ENCODE data around the gene RTN4. TPM values are rescaled to one million over a fixed set of nuclear protein-coding genes. Genes with fewer than 3 reads are reported as not detected.
"Not testable (repeated sequence)": the region's sequence is repeated elsewhere in the genome, so short reads cannot be mapped to it uniquely, and the experiment has no call there.

RTN4 gene
- total RNA-seq, 4 donors from 2014 or later = 234 to 395 (median 319) TPM

DNA sequence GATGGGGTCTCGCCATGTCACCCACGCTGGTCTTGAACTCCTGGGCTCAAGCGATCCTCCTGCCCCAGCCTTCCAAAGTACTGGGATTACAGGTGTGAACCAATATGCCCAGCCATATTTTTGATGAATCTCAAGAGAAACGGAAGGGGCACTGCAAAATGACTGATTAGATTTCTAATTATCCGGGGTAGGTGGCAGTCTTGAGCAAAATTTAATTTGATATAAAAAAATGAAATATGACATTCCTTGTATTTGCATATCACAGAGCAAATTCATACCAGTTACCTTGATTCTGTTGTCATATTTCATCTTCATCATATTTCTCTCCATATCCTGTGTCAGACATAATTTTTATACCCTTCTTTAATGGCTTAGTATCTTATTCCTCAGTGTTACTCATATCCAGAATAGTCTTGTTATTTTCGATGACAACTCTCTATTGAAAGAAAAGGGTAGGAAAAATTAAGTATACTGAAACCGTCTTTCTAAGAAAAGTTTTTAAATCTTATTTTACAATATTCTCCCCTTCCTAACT lies 30.0 kb upstream of the RTN4 start:
- 94% methylated on average over 7 of the region's 7 CpGs for WGBS
- TF ChIP-seq EP300 (IDR thresholded peaks at IDR 0.05) (no peak), POLR2AphosphoS5 (IDR thresholded peaks at IDR 0.05) (no peak), CTCF (IDR thresholded peaks at IDR 0.05) (no peak), POLR2A (IDR thresholded peaks at IDR 0.05) (no peak)
- H3K36me3 ChIP-seq = no peaks in the 10 kb centered on the region
- H3K9me3 ChIP-seq = no peaks in the 10 kb centered on the region
- no peaks in the 10 kb centered on the region for H3K27me3 ChIP-seq
- no peak for DNase-seq (ENCODE audit: low spot score in 2 of 2)
- no peaks in the 10 kb centered on the region for H3K4me1 ChIP-seq
- H3K4me3 ChIP-seq = no peak overlapping the region
- H3K27ac ChIP-seq = no peak overlapping the region

DNA sequence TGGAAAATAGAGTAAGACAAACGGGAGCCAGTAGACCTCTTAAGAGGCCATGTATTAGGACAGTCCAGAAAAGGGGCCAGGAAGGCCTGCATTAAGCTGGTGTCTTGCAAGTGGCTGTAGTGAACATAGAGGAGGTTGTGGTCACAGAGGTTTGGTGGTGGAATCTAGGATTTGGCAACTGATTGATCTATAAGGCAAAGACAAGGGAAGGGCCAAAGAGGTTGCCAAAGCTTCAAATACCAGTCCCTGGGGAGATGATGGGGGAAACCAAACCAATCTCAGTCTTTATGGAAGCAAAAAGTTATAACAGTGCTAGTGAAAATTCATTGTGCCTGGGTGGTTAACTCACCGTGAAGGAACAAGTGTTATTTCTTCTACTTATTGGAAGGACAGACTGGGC lies 28.7 kb upstream of the RTN4 start:
- WGBS = 84% methylated on average over 2 of the region's 2 CpGs
- no peak for TF ChIP-seq POLR2AphosphoS5 (IDR thresholded peaks at IDR 0.05)
- TF ChIP-seq EP300 (IDR thresholded peaks at IDR 0.05) = no peak
- Histone ChIP-seq H3K27me3 (no peaks in the 10 kb centered on the region), H3K9me3 (no peaks in the 10 kb centered on the region), H3K27ac (no peak overlapping the region), H3K4me1 (no peaks in the 10 kb centered on the region), H3K4me3 (no peak overlapping the region), H3K36me3 (no peaks in the 10 kb centered on the region)
- DNase-seq (ENCODE audit: low spot score in 2 of 2) = no peak

GRCh38 chr2:55076721-55077120 lies 26.5 kb upstream of the RTN4 start:
- H3K27me3 ChIP-seq = no peaks in the 10 kb centered on the region
- no peaks in the 10 kb centered on the region for H3K9me3 ChIP-seq
- TF ChIP-seq CTCF (IDR thresholded peaks at IDR 0.05) (no peak), POLR2A (IDR thresholded peaks at IDR 0.05) (no peak), EP300 (IDR thresholded peaks at IDR 0.05) (no peak), POLR2AphosphoS5 (IDR thresholded peaks at IDR 0.05) (no peak)
- no peaks in the 10 kb centered on the region for H3K4me1 ChIP-seq
- H3K27ac ChIP-seq = no peak overlapping the region
- WGBS = 95% methylated on average over 9 of the region's 9 CpGs
- no peak for DNase-seq (ENCODE audit: low spot score in 2 of 2)
- H3K36me3 ChIP-seq = no peaks in the 10 kb centered on the region
- H3K4me3 ChIP-seq = no peak overlapping the region

GRCh38 chr2:55076019-55076418 lies 25.8 kb upstream of the RTN4 start:
- not testable (repeated sequence) for H3K36me3 ChIP-seq; H3K27me3 ChIP-seq; H3K9me3 ChIP-seq; H3K4me1 ChIP-seq; DNase-seq (ENCODE audit: low spot score in 2 of 2); H3K27ac ChIP-seq; H3K4me3 ChIP-seq
- 90% methylated on average over 1 of the region's 1 CpG for WGBS

DNA sequence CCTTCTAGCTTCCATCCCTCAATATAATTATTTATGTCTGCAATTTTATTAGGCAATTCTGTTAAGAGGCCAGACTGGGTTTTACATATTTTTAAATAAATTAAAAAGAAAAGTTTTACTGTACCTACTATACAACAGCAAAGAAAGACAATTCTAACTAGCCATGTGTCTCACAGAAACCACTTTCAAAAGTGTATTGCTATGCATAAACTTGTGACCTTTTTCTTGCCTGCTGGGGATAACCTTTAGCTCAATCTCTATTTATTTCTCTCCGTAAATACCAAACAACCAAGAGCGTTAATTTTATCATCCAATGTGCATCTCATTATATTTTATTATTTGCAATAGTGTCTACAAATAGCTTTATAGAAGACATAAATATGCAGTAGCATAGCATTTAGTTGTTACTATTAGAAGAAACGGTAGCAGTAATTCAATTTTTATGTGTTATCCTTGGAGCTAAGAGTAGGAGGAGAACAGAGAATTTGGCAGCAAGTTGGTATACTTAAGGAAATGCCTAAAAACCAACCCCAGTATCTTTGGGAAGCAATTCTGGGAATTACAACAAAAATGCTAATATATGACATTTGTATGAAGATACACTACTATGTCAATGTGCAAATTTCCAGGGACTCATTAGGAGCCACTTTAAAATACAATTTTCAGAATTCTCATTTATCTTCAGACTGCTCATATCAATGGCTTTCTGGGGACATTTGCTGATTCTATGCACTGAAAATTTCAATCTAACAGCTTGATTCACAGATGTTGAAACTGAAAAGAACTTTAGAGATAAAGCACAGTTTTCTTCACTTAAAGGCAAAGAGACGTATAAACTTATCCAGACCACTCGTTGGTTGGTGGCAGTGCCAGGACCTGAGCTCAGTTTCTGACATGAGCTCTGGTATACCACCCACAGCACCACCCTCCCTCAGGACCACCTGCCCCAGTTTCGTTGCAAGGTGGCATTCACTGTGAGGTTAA lies 23.0 kb upstream of the RTN4 start:
- H3K4me1 ChIP-seq = no peaks in the 10 kb centered on the region
- TF ChIP-seq EP300 (IDR thresholded peaks at IDR 0.05) = no peak
- no peak for TF ChIP-seq CTCF (IDR thresholded peaks at IDR 0.05)
- no peak for TF ChIP-seq POLR2AphosphoS5 (IDR thresholded peaks at IDR 0.05)
- no peak for TF ChIP-seq POLR2A (IDR thresholded peaks at IDR 0.05)
- 83% methylated on average over 6 of the region's 6 CpGs for WGBS
- H3K4me3 ChIP-seq = no peak overlapping the region
- no peak for DNase-seq (ENCODE audit: low spot score in 2 of 2)
- H3K27ac ChIP-seq = no peak overlapping the region
- H3K36me3 ChIP-seq = no peaks in the 10 kb centered on the region
- H3K27me3 ChIP-seq = no peaks in the 10 kb centered on the region
- no peaks in the 10 kb centered on the region for H3K9me3 ChIP-seq

GRCh38 chr2:55063713-55064323 lies 13.6 kb upstream of the RTN4 start:
- H3K27ac ChIP-seq = no peak overlapping the region
- H3K36me3 ChIP-seq = no peaks in the 10 kb centered on the region
- no peaks in the 10 kb centered on the region for H3K9me3 ChIP-seq
- DNase-seq (ENCODE audit: low spot score in 2 of 2) = no peak
- no peak overlapping the region for H3K4me3 ChIP-seq
- no peak for TF ChIP-seq POLR2A (IDR thresholded peaks at IDR 0.05)
- TF ChIP-seq EP300 (IDR thresholded peaks at IDR 0.05) = no peak
- no peak for TF ChIP-seq CTCF (IDR thresholded peaks at IDR 0.05)
- TF ChIP-seq POLR2AphosphoS5 (IDR thresholded peaks at IDR 0.05) = no peak
- H3K4me1 ChIP-seq = no peaks in the 10 kb centered on the region
- 97% methylated on average over 6 of the region's 6 CpGs for WGBS
- H3K27me3 ChIP-seq = no peaks in the 10 kb centered on the region
